ENCODE results near the gene CMPK2. TPM values are rescaled to one million over a fixed set of nuclear protein-coding genes. Genes with fewer than 3 reads are reported as not detected.

The CMPK2 gene
- total RNA-seq, 4 donors from 2014 or later = 3.8 to 15.3 (median 6.3) TPM

GRCh38 chr2:6827566-6828298, 38.0 kb downstream of the CMPK2 start:
- Histone ChIP-seq H3K4me1 (no peaks in the 10 kb centered on the region), H3K4me3 (replicated peaks in 1 of 3) (no peak overlapping the region), H3K36me3 (no peaks in the 10 kb centered on the region), H3K27ac (no peak overlapping the region), H3K9me3 (no peaks in the 10 kb centered on the region), H3K27me3 (no peaks in the 10 kb centered on the region)
- intact Hi-C loops (cut with DNase I) = no loop called here
- 72 to 80% methylated on average over 5 of the region's 5 CpGs for WGBS, 2 donors
- no peak for DNase-seq
- TF ChIP-seq POLR2A (IDR thresholded peaks at IDR 0.05) (no peak), CTCF (IDR thresholded peaks at IDR 0.05) (no peak)

- WGBS, 2 donors = 52 to 56% methylated on average over 4 of the region's 4 CpGs
- H3K9me3 ChIP-seq = no peaks in the 10 kb centered on the region
- no peaks in the 10 kb centered on the region for H3K36me3 ChIP-seq
- TF ChIP-seq POLR2A (IDR thresholded peaks at IDR 0.05) = no peak
- TF ChIP-seq CTCF (IDR thresholded peaks at IDR 0.05) = peak in 5 of 6 experiments; percentile 16 to 60 (median 50)
- H3K27ac ChIP-seq = no peak overlapping the region
- no peak overlapping the region for H3K4me3 ChIP-seq (replicated peaks in 1 of 3)
- H3K4me1 ChIP-seq = no peaks in the 10 kb centered on the region
- DNase-seq = peak; percentile 19 to 20
- H3K27me3 ChIP-seq = no peaks in the 10 kb centered on the region
- intact Hi-C loops (cut with DNase I) = no loop called here
These were observed 39.4 kb downstream of the CMPK2 start for GRCh38 chr2:6826081-6826913.

- no peak overlapping the region for H3K27ac ChIP-seq
These were observed 40.7 kb downstream of the CMPK2 start for GRCh38 chr2:6824962-6825361.

GRCh38 chr2:6823111-6823510, 42.6 kb downstream of the CMPK2 start:
- H3K27me3 ChIP-seq = no peaks in the 10 kb centered on the region
- no peaks in the 10 kb centered on the region for H3K9me3 ChIP-seq
- no peaks in the 10 kb centered on the region for H3K4me1 ChIP-seq
- DNase-seq = no peak
- intact Hi-C loops (cut with DNase I) = no loop called here
- no peak overlapping the region for H3K4me3 ChIP-seq (replicated peaks in 1 of 3)
- TF ChIP-seq POLR2A (IDR thresholded peaks at IDR 0.05) (no peak), CTCF (IDR thresholded peaks at IDR 0.05) (no peak)
- H3K36me3 ChIP-seq = no peaks in the 10 kb centered on the region
- 57 to 62% methylated on average over 5 of the region's 5 CpGs for WGBS, 2 donors
- H3K27ac ChIP-seq = no peak overlapping the region

More at GRCh38 chr2:6824962-6825361, 40.7 kb downstream of the CMPK2 start:
- H3K27me3 ChIP-seq = no peaks in the 10 kb centered on the region
- no peaks in the 10 kb centered on the region for H3K9me3 ChIP-seq
- H3K4me3 ChIP-seq (replicated peaks in 1 of 3) = no peak overlapping the region
- WGBS, 2 donors = 53 to 68% methylated on average over 3 of the region's 3 CpGs
- TF ChIP-seq POLR2A (IDR thresholded peaks at IDR 0.05) (no peak), CTCF (IDR thresholded peaks at IDR 0.05) (no peak)
- no peak for DNase-seq
- intact Hi-C loops (cut with DNase I) = no loop called here
- no peaks in the 10 kb centered on the region for H3K4me1 ChIP-seq
- no peaks in the 10 kb centered on the region for H3K36me3 ChIP-seq

- Histone ChIP-seq H3K36me3 (no peaks in the 10 kb centered on the region), H3K27ac (no peak overlapping the region), H3K4me1 (no peaks in the 10 kb centered on the region), H3K9me3 (no peaks in the 10 kb centered on the region), H3K4me3 (replicated peaks in 1 of 3) (no peak overlapping the region), H3K27me3 (no peaks in the 10 kb centered on the region)
- intact Hi-C loops (cut with DNase I) = no loop called here
- 58 to 67% methylated on average over 3 of the region's 3 CpGs for WGBS, 2 donors
- DNase-seq = no peak
- TF ChIP-seq POLR2A (IDR thresholded peaks at IDR 0.05) (no peak), CTCF (IDR thresholded peaks at IDR 0.05) (no peak)
These were observed 43.3 kb downstream of the CMPK2 start for GRCh38 chr2:6822406-6822805.
